Stimulated activated CD4-positive, alpha-beta T cell treated with anti-CD3 and anti-CD28 coated beads, Interleukin-2, amount 100 ng/mL, for 4 hours (primary cell): ENCODE data around the gene RPEL1.
"Not testable (repeated sequence)": the region's sequence is repeated elsewhere in the genome, so short reads cannot be mapped to it uniquely, and the experiment has no call there.

Experiments
- DNase-seq: peaks from one replicate; pipeline ENCODE4 v3.0.0-alpha.2; 2020; ENCODE audit warnings: low read depth

Gene RPEL1

GRCh38 chr10:103245587-103245986 is at the start of gene RPEL1:
RPEL1 (plus strand) TSS chr10:103245887; CDS start chr10:103245997, 110 bp downstream.
- not testable (repeated sequence) for DNase-seq

- DNase-seq = no peak
These were observed 49.2 kb upstream of the RPEL1 start for GRCh38 chr10:103196516-103196915.

- no peak for DNase-seq
These were observed 48.5 kb upstream of the RPEL1 start for GRCh38 chr10:103197174-103197573.

GRCh38 chr10:103197903-103198302 is 47.8 kb upstream of the RPEL1 start:
- DNase-seq = no peak

GRCh38 chr10:103198648-103199047 is 47.0 kb upstream of the RPEL1 start:
- DNase-seq = no peak

GRCh38 chr10:103199488-103199887 is 46.2 kb upstream of the RPEL1 start:
- DNase-seq = no peak

GRCh38 chr10:103202319-103202718 is 43.4 kb upstream of the RPEL1 start:
- DNase-seq = no peak

GRCh38 chr10:103203466-103203865 is 42.2 kb upstream of the RPEL1 start:
- no peak for DNase-seq

- DNase-seq = no peak
These were observed 41.1 kb upstream of the RPEL1 start for GRCh38 chr10:103204353-103205255.

- DNase-seq = not testable (repeated sequence)
These were observed 40.3 kb upstream of the RPEL1 start for GRCh38 chr10:103205401-103205800.

- DNase-seq = not testable (repeated sequence)
These were observed 39.0 kb upstream of the RPEL1 start for GRCh38 chr10:103206715-103207114.

- DNase-seq = no peak
These were observed 38.5 kb upstream of the RPEL1 start for GRCh38 chr10:103207141-103207540.

- DNase-seq = not testable (repeated sequence)
These were observed 38.0 kb upstream of the RPEL1 start for GRCh38 chr10:103207643-103208042.

GRCh38 chr10:103210262-103210661 is 35.4 kb upstream of the RPEL1 start:
- DNase-seq = not testable (repeated sequence)

GRCh38 chr10:103215601-103216000 is 30.1 kb upstream of the RPEL1 start:
- DNase-seq = no peak

- DNase-seq = not testable (repeated sequence)
These were observed 29.3 kb upstream of the RPEL1 start for GRCh38 chr10:103216362-103216761.

GRCh38 chr10:103224133-103224532 is 21.6 kb upstream of the RPEL1 start:
- DNase-seq = no peak

- DNase-seq = not testable (repeated sequence)
These were observed 21.0 kb upstream of the RPEL1 start for GRCh38 chr10:103224721-103225120.

- no peak for DNase-seq
These were observed 19.7 kb upstream of the RPEL1 start for GRCh38 chr10:103225939-103226338.

- DNase-seq = no peak
These were observed 18.3 kb upstream of the RPEL1 start for GRCh38 chr10:103227416-103227815.

GRCh38 chr10:103231047-103231551 is 14.6 kb upstream of the RPEL1 start:
- no peak for DNase-seq

- no peak for DNase-seq
These were observed 13.5 kb upstream of the RPEL1 start for GRCh38 chr10:103232131-103232673.
